ENCODE results near the gene SYNPR. TPM values are rescaled to one million over a fixed set of nuclear protein-coding genes. Genes with fewer than 3 reads are reported as not detected.

SYNPR gene
- total RNA-seq, 1 experiment from 2014 or later, result not detected

DNA sequence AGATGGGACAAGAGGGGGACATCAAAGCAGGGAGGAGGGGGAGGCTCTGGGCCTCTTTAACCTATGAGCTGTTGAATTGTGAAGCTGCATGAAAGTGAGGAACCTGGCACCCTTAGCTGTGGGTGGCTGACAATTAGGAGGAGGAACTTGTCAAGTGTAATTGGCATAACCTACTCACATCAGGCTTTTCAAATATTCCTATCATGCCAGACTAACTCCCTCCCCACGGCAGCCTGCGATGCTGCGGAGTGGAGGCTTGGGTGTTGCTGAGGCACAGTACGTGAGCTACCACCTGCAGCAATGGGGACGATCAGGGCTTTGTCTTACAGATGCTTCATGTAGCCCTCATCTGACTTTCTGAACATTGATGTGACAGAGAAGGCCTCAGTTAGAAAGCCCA is 193.7 kb downstream of the SYNPR start:
- no peak for DNase-seq (ENCODE audit: low spot score)

DNA sequence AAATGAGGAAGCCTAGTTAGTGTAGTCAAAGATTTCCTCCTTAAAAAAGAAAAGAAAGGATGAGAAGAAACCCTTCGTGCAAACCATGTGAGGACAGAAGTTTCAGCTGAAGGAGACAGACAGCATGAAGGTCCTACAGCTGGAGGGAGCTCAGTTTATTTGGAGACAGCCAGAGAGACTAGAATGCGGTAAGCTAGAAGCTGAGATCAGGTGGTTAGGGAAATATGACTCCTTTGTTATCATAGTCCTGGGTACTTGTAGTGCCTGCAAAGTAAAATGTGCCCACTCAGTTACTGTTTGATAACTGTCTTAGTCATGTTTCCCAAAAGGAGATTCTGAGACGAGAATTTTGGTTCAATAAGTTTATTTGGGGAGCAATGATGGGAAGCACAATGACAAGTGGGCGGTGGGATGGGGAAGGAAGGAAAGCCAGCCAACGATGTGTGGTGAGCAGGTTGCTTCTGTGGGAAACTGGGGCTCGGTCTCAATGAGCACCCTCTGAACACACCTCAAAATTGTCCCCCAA is 195.6 kb downstream of the SYNPR start:
- no peak for DNase-seq (ENCODE audit: low spot score)

DNA sequence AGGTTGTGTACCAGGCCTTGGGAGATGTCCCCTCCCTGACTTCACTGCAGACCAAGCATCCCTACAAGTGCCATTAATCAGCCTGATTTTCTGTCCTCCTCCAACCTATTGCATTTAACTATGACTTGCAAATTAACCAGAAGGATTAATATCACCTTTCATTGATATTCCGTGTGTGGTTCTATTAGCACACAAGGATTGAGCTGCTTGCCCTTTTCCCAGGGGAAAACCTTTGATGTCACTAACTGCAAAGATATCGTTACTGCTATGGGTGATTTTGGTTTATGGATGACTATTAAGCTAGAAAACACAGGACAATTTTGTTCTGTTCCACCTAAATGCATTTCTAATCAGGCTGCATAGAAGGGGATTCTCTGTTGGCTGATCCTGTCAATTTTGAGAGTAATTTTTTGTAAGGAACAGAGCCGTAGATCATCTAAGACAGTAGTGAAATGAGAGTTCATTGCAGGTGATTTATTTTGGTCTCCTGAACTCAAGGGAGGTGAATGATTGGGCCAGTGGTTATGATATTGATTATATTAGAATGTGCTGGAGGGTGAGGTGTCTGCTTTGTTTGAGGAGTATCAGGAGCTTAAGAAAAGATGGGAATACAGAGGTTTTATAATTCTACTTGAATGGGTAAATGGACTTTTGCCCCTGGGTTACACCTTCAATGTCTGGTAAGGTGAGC is 196.9 kb downstream of the SYNPR start:
- no peak for DNase-seq (ENCODE audit: low spot score)

DNA sequence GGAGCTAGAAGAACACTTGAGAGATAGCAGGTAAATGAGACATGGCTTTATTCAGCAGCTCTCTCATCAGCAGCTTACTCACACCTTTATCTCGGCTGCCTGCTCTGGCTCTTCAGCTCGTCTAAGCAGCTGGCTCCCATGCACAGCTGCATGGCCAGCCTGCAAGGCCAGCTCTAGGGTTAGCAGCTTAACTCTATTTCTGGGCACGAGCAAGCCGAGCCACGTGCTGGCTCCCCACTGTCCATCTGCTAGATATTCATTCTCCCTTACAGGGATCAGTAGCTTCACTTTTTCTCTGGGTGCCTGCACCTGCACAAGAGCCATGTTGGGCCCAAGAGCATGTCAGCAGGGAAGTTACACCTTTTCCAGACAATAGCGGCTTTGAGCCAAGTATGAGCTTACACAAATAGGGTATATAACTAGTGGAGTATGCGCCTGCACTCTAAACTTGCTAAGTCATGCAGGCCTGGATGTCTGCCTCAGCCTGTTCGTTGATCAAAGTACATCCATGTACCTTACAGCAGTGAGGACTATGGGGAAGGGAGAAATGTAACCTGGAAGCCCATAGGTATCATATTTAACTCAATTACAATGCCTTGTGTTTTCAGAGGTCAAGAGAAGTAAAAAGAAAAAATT is 199.5 kb downstream of the SYNPR start:
- no peak for DNase-seq (ENCODE audit: low spot score)

- no peak for DNase-seq (ENCODE audit: low spot score)
Measured at GRCh38 chr3:63478990-63479660, 201.0 kb downstream of the SYNPR start.

DNA sequence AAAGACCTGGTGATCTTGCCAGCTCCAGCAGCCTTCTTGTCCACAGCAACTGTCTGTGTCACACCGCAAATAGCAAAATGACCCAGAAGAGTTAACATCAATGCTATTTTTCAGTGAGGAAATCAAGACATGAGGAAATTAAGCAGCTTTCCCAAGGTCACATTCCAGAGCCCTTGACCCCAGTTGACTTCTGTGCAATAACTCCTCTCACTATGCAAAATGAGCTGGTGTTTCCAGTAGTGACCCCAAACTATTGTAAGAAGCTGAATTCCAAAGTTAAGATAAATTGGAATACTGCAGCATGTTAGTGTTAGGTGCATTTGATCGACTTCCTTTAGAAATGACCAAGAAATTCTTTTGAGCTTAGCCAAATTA is 201.5 kb downstream of the SYNPR start:
- DNase-seq (ENCODE audit: low spot score), result no peak

GRCh38 chr3:63481627-63482026 is 203.5 kb downstream of the SYNPR start:
- no peak for DNase-seq (ENCODE audit: low spot score)

DNA sequence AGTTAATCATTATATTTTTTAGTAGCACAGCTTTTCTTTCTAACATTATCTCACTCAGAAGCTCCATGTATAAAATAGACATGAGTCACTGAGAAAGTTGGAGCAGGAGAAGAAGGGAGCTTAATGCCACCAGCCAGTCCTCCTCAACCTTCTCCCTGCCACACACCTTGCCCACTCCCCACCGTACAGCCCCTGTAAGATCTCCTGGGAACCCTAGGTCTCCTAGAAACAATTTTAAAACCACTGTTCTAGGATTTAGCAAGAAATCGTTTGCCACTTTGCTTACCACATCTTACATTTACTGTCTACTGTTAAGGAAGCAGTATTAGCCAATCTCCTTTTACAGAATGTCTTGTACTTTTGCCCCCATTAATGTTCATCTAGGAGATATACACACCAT is 204.2 kb downstream of the SYNPR start:
- no peak for DNase-seq (ENCODE audit: low spot score)

DNA sequence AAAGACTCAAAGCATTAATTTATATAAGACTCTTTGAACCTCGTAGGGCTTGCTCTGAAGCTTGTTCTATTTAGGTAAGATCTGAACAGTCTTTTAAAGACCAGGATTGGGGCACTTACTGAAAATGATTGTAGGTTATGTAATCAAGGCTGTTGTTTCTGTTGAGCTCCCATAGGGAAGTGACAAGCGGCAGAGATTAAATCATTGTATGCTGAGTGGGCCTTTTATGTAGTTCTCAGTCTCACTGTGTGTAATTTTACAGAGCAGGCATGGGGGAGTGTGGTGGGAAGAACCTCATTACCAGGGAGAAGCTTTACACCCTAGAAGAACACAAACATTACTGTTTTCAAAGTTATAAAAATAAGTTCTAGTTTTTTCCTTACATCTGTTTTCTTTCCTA is 214.4 kb downstream of the SYNPR start:
- DNase-seq (ENCODE audit: low spot score), result no peak

DNA sequence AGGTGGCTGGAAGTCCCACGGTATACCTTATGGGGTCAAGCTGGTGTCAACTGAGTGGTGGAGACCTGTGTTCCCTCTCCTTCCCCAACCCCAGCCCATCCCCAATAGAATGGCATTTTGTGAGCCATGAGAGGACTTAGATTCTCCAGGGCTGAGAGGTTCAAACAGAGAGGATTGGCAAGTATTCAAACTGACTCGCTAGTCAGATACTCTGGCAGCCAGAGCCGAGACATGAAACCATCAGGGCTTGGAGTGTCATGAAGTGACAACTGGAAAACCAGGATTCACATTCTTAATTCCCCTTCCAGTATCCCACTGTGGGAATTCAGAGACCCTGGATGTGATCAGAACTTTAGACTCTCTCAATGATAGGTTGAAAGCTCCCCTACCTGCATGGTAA is 215.0 kb downstream of the SYNPR start:
- DNase-seq (ENCODE audit: low spot score), result no peak

GRCh38 chr3:63494646-63495045 is 216.5 kb downstream of the SYNPR start:
- DNase-seq (ENCODE audit: low spot score), result no peak

GRCh38 chr3:63497641-63498040 is 219.5 kb downstream of the SYNPR start:
- no peak for DNase-seq (ENCODE audit: low spot score)

GRCh38 chr3:63500196-63500595 is 222.1 kb downstream of the SYNPR start:
- no peak for DNase-seq (ENCODE audit: low spot score)

GRCh38 chr3:63508305-63508704 is 230.2 kb downstream of the SYNPR start:
- DNase-seq (ENCODE audit: low spot score), result no peak

DNA sequence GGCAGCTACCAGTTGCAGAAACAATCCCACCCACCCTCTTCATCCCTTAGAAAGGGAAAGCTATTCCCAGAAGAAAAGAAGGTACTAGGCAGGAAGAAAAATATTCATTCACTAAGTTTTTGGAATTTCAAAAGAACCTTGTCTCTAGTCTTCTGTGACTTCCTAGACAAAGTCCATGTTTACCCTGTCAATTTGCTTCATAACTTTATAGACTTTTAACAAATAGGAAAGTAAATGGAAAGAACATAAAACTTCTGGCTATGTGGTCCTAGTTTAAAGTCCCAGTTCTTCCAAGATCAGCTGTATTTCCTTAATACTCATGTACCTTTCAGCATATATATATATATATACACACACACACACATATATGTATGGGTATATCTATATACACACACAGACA is 230.7 kb downstream of the SYNPR start:
- no peak for DNase-seq (ENCODE audit: low spot score)

- DNase-seq (ENCODE audit: low spot score), result no peak
Measured at GRCh38 chr3:63513791-63514190, 235.7 kb downstream of the SYNPR start.

GRCh38 chr3:63514678-63515077 is 236.6 kb downstream of the SYNPR start:
- DNase-seq (ENCODE audit: low spot score), result no peak

DNA sequence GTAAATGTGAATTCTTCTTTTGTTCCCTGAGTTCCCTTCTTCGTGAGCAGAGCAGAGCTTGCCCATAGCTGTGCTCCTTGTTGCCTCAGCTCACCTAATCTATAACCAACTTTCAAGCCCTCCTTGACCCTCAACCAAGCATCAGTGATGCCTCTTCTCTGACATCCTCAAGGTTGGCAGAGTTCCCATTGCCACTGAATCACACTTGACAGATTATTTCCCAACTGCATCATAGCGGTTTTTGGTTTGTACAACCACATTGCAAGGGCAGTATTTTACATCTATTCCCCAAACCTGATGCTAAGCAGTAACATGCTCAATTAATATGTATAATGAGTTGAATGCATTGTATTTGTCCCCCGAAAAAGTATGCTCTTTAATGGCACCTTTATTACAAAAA is 241.3 kb downstream of the SYNPR start:
- no peak for DNase-seq (ENCODE audit: low spot score)

GRCh38 chr3:63521657-63522056 is 243.5 kb downstream of the SYNPR start:
- no peak for DNase-seq (ENCODE audit: low spot score)

- no peak for DNase-seq (ENCODE audit: low spot score)
Measured at GRCh38 chr3:63523100-63523499, 245.0 kb downstream of the SYNPR start.

DNA sequence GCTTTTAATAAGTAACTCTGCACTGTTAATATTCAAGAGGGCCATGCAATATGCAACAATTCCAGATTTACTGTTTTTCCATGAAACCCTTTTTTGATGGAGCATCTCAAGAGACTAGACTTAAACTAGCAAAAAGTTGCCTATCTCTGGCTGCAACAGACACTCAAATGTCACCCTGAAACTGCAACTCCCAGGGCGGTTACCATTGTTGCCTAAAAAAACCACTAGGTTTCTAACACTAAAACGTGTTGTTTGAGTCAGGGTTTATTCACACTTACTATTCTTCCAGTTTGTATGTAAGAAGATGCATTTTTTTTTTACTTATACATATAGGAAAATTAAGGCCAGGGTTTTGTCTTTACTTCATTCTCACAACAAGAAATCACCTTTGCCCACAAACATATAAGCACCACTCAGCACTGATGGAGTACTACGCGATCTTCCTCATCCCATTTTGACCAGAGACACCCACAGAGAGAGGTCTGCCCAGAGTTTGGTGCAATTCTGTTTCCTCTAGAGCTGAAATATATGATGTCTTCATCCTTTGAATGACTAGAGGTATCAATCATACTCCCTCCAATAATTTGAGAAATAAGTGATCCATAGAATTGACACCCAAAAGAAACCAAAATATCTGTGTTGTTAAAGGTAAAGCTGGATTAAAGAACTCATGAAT is 250.4 kb downstream of the SYNPR start:
- no peak for DNase-seq (ENCODE audit: low spot score)

GRCh38 chr3:63532521-63532920 is 254.4 kb downstream of the SYNPR start:
- DNase-seq (ENCODE audit: low spot score), result no peak

Measured in HT-29 (cell line).